ENCODE data around the gene PSMG4. TPM values are rescaled to one million over a fixed set of nuclear protein-coding genes. Genes with fewer than 3 reads are reported as not detected.
A peak's percentile ranks its signal among the peaks of the same experiment; 100 is the strongest.

PSMG4 gene, protein sequence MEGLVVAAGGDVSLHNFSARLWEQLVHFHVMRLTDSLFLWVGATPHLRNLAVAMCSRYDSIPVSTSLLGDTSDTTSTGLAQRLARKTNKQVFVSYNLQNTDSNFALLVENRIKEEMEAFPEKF
- total RNA-seq (ENCODE audit: unreplicated experiment), result 37.2 TPM
- long read RNA-seq, full-length matches to known transcripts, result 17 of 21 reads
- long read RNA-seq, partial matches to known transcripts, result 0 of 21 reads
- long read RNA-seq, other reads (novel, unspliced or antisense), result 4 of 21 reads

DNA sequence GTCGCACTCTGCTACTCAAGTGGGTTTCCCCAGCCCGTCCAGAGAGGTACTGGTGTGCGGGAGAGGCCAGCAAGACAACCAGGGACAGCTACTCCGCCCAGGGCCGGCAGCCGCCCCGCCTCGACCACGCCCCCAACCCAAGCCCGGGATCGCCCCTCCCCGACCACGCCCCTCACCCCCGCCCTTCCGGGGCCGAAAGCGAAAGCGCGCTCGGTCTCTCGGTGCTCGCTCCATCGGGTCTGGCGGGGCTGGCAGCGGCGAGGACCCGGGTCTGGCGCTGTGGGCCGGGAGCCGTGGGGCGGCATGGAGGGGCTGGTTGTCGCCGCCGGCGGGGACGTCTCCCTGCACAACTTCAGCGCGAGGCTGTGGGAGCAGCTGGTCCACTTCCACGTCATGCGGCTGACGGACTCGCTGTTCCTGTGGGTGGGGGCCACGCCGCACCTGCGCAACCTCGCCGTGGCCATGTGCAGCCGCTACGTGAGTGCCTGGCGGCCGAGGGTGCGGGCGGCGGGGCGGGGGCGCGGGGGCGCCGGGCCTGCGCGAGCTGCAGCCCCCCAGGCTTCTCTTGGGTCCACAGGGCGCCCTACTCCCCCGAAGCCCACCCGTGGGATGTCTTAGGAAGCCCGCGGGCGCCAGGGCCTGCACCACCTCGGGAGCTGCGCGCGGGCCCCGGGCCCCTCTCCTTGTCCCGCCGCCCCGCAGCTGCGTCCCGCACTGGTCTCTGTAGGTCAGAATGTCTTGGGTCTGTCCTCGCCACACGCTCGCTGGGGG lies at the start of gene PSMG4:
PSMG4 (plus strand) TSS at position 228 of the 771 bp plus-strand sequence; CDS start at position 304, 76 bp downstream.
- peaks cover 20% of the 10 kb centered on the region for H3K9me3 Mint-ChIP-seq (ENCODE audit: unreplicated experiment)
- H3K4me3 Mint-ChIP-seq (ENCODE audit: unreplicated experiment), result peak within 1 kb of the TSS; percentile 98
- peak; percentile 100 for DNase-seq
- H3K27me3 Mint-ChIP-seq (ENCODE audit: unreplicated experiment), result peaks cover 8% of the 10 kb centered on the region
- peaks cover 13% of the 10 kb centered on the region for H3K4me1 Mint-ChIP-seq (ENCODE audit: low read depth, unreplicated experiment)
- TF ChIP-seq, protein P1, sequence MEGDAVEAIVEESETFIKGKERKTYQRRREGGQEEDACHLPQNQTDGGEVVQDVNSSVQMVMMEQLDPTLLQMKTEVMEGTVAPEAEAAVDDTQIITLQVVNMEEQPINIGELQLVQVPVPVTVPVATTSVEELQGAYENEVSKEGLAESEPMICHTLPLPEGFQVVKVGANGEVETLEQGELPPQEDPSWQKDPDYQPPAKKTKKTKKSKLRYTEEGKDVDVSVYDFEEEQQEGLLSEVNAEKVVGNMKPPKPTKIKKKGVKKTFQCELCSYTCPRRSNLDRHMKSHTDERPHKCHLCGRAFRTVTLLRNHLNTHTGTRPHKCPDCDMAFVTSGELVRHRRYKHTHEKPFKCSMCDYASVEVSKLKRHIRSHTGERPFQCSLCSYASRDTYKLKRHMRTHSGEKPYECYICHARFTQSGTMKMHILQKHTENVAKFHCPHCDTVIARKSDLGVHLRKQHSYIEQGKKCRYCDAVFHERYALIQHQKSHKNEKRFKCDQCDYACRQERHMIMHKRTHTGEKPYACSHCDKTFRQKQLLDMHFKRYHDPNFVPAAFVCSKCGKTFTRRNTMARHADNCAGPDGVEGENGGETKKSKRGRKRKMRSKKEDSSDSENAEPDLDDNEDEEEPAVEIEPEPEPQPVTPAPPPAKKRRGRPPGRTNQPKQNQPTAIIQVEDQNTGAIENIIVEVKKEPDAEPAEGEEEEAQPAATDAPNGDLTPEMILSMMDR (IDR thresholded peaks at IDR 0.05; ENCODE audit: partially characterized antibody, unreplicated experiment), result no peak
- peak within 1 kb of the TSS; percentile 94 for H3K27ac Mint-ChIP-seq (ENCODE audit: unreplicated experiment)
- peaks cover 17% of the 10 kb centered on the region for H3K36me3 Mint-ChIP-seq (ENCODE audit: unreplicated experiment)

DNA sequence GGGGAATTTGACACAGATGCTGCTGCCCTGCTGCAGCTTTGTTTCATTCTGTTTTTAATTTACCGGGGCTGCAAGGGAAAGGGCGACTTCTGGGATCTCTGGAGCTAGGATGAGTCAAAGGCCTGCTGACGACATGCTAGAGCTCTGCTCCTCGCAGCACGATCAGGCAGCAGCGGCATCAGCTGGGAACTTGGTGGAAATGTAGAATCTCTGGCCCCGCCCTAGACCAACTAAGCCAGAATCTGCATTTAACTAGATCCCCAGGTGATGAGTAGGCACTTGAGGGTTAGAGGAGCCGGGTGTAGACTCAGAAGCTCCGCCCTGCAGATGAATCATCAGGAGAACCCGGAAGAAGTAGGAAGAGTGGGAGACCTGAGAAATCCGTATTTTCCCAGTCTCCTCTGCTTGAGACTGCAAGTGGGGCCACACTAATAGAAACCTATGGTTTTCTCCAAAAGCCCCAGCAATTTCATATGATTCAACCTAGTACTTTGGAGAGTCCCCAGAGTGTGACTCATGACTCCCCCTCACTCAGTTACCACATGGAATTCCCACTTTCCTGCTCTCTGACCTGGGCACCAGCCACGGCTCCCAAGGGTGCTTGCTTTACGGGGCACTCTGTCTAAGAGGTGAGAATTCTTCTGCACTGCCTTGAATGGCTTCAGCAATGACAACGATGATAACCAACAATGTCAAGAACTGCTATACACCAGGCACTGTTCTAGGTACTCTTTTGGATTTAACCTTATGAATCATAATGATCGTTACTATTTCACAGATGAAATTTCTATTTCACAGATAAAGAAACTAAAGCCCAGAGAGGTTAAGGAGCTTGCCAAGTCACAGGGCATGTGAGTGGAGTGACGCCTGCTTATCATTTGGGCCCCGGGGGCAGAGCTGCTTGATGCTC lies 49.4 kb upstream of the PSMG4 start:
- H3K9me3 Mint-ChIP-seq (ENCODE audit: unreplicated experiment), result peaks cover 6% of the 10 kb centered on the region
- peaks cover 13% of the 10 kb centered on the region for H3K4me1 Mint-ChIP-seq (ENCODE audit: low read depth, unreplicated experiment)
- H3K27me3 Mint-ChIP-seq (ENCODE audit: unreplicated experiment), result no peaks in the 10 kb centered on the region
- DNase-seq, result peak; percentile 49
- H3K36me3 Mint-ChIP-seq (ENCODE audit: unreplicated experiment), result peaks cover 6% of the 10 kb centered on the region
- peak overlapping the region; percentile 69 for H3K4me3 Mint-ChIP-seq (ENCODE audit: unreplicated experiment)
- TF ChIP-seq, protein P1 (IDR thresholded peaks at IDR 0.05; ENCODE audit: partially characterized antibody, unreplicated experiment), result no peak
- peak overlapping the region; percentile 72 for H3K27ac Mint-ChIP-seq (ENCODE audit: unreplicated experiment)

DNA sequence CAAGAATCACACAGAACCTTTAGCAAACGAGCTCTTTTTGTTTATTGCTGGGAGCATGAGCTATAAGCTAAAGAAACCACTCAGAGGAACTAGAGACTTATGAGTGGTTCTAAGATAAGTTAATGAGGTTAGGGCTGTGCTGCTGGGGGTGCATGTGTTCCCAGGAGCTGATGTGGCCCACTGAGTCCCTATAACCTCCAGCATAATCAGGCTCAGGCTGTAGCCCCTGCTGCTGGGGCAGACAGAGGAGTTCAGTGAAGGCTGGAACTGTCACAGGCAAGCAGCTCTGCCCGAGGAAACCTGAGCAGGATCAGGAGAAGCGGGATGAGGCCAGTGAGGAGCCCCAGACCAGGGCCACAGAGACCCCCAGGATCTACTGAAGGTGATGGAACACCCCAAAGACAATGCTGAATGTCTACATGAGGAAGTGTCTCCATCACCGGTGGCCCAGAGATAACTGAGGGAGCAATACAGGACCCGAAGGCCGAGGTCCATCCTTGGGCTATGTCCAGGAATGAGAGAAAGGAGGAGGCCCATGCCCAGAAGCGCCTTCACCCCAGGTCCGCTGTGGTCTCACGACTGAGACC lies 48.6 kb upstream of the PSMG4 start:
- DNase-seq, result no peak

DNA sequence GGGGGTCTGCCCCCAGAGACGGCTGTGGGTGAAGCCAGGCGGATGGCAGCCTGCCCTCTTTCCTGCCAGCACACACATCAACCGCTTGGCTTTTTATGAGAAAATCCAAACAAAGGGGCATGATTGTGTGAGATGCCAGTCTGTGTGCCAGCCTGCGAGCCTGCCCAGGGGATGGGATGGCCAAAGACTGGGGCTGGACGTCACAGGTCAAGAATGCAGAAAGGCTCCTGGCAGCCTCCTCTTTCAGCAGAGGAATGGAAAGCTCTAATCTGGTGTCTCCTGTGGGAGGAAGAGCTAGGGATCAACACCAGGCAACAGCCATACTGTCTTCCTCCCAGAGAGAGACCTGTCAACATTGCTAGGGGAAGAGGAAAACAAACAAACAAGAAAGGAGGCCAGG lies 47.1 kb upstream of the PSMG4 start:
- DNase-seq, result no peak
- Mint-ChIP-seq H3K27me3 (ENCODE audit: unreplicated experiment) (no peaks in the 10 kb centered on the region), H3K9me3 (ENCODE audit: unreplicated experiment) (peaks cover 4% of the 10 kb centered on the region), H3K27ac (ENCODE audit: unreplicated experiment) (no peak overlapping the region), H3K4me1 (ENCODE audit: low read depth, unreplicated experiment) (peaks cover 13% of the 10 kb centered on the region), H3K36me3 (ENCODE audit: unreplicated experiment) (no peaks in the 10 kb centered on the region), H3K4me3 (ENCODE audit: unreplicated experiment) (no peak overlapping the region)
- TF ChIP-seq, protein P1 (IDR thresholded peaks at IDR 0.05; ENCODE audit: partially characterized antibody, unreplicated experiment), result no peak

More for the DNA sequence above, 48.6 kb upstream of the PSMG4 start:
- Mint-ChIP-seq H3K4me1 (ENCODE audit: low read depth, unreplicated experiment) (peaks cover 13% of the 10 kb centered on the region), H3K4me3 (ENCODE audit: unreplicated experiment) (peak overlapping the region; percentile 3), H3K27me3 (ENCODE audit: unreplicated experiment) (no peaks in the 10 kb centered on the region), H3K27ac (ENCODE audit: unreplicated experiment) (no peak overlapping the region), H3K36me3 (ENCODE audit: unreplicated experiment) (no peaks in the 10 kb centered on the region), H3K9me3 (ENCODE audit: unreplicated experiment) (peaks cover 4% of the 10 kb centered on the region)
- TF ChIP-seq, protein P1 (IDR thresholded peaks at IDR 0.05; ENCODE audit: partially characterized antibody, unreplicated experiment), result no peak

All from glutamatergic neuron (in vitro differentiated cells).